Measurements from ENCODE around the gene SLC1A2. TPM values are rescaled to one million over a fixed set of nuclear protein-coding genes. Genes with fewer than 3 reads are reported as not detected.

Gene SLC1A2
- total RNA-seq, 1 experiment from 2014 or later, result 0.25 TPM

DNA sequence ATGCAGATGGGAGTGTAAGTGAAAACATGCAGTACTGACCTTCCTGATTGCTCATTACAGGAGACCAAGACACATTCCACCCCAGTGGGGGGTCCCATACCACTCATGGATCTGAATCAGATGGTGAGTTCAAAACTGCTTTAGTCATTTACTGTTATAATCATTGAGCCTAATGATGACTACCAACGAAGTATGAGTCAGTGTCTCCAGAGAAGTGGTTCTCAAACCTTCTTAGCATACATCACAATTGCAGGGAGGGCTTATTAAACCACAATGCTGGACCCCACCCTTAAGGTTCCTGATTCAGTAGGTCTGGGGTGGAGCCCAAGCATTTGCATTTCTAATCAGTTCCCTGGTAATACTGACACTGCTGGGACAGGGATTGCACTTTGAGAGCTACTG is 204.6 kb downstream of the SLC1A2 start:
- BruUV-seq (replicated peaks), result no TSS peak
- H3K4me2 ChIP-seq (ENCODE audit: low read length), result peak overlapping the region; percentile 35
- ATAC-seq (peak; percentile 71), DNase-seq (ENCODE audit: low read depth, low spot score) (peak; percentile 74)
- H4K20me1 ChIP-seq (ENCODE audit: insufficient read depth), result no peaks in the 10 kb centered on the region
- H3K4me3 ChIP-seq (replicated peaks in 1 of 2; ENCODE audit: low read depth in 1 of 2, low read length in 2 of 2), result no peak overlapping the region
- no peak overlapping the region for H2AFZ ChIP-seq (ENCODE audit: low read depth, low read length, poor library complexity, severe bottlenecking)
- ChIA-PET CTCF (no interaction called here), POLR2A (no interaction called here), RAD21 (ENCODE audit: low non-redundant PET in 1 of 2, low total read pairs in 2 of 2, uncharacterized antibody in 2 of 2, unreplicated experiment in 2 of 2) (no interaction called here)
- intact Hi-C loops (cut with micrococcal nuclease), result no loop called here
- no peaks in the 10 kb centered on the region for H3K9me3 ChIP-seq (ENCODE audit: control insufficient read depth in 1 of 2, insufficient read depth in 1 of 2, low read depth in 1 of 2, low read length in 2 of 2)
- H3K9me2 ChIP-seq (ENCODE audit: insufficient read depth), result no peaks in the 10 kb centered on the region
- H3K36me3 ChIP-seq (ENCODE audit: control insufficient read depth in 1 of 2, insufficient read depth in 2 of 2, low read length in 2 of 2), result peaks cover 47 to 64% of the 10 kb centered on the region in 2 experiments
- H3K4me1 ChIP-seq (ENCODE audit: control insufficient read depth in 1 of 2, insufficient read depth in 2 of 2, low read length in 2 of 2), result peaks cover 16 to 44% of the 10 kb centered on the region in 2 experiments
- H3K9ac ChIP-seq (ENCODE audit: low read length), result no peak overlapping the region
- peak overlapping the region; percentile 43; the same call in 1 of the 2 replicates for H3K27ac ChIP-seq (ENCODE audit: low read depth, low read length)
- peaks cover 5% of the 10 kb centered on the region; the same call in 1 of the 2 replicates for H3K79me2 ChIP-seq (ENCODE audit: insufficient read depth, low read length)
- H3K27me3 ChIP-seq (ENCODE audit: insufficient read depth, low read length), result no peaks in the 10 kb centered on the region
- TF ChIP-seq MAX (IDR thresholded peaks at IDR 0.05) (peak; percentile 51), EZH2phosphoT487 (IDR thresholded peaks at IDR 0.05; ENCODE audit: borderline replicate concordance) (no peak), TCF7L2 (IDR thresholded peaks at IDR 0.05; ENCODE audit: borderline replicate concordance, extremely low read depth, insufficient read depth, insufficient read length) (no peak), EGR1 (IDR thresholded peaks at IDR 0.05; ENCODE audit: low read depth) (no peak), ELF1 (IDR thresholded peaks at IDR 0.05; ENCODE audit: borderline replicate concordance, low read depth) (no peak), POLR2AphosphoS5 (IDR thresholded peaks at IDR 0.05; ENCODE audit: low read depth, low read length) (no peak), POLR2A (IDR thresholded peaks at IDR 0.05; ENCODE audit: borderline replicate concordance, extremely low read depth, insufficient read depth, insufficient read length) (no peak), CEBPB (IDR thresholded peaks at IDR 0.05; ENCODE audit: low read depth) (0 out of 2 replicates have a peak, but pooled peaks have one; percentile 35), SIN3A (IDR thresholded peaks at IDR 0.05; ENCODE audit: low read depth) (peak; percentile 57), CBX3 (IDR thresholded peaks at IDR 0.05; ENCODE audit: low read depth) (peak; percentile 64; the same call in 1 of the 2 replicates), SRF (IDR thresholded peaks at IDR 0.05; ENCODE audit: low read depth) (no peak), FOSL1 (IDR thresholded peaks at IDR 0.05; ENCODE audit: low read depth) (peak; percentile 78), EZH2 (IDR thresholded peaks at IDR 0.05) (no peak), ZFX (IDR thresholded peaks at IDR 0.05) (no peak), JUND (IDR thresholded peaks at IDR 0.05) (peak; percentile 78), ZNF274 (IDR thresholded peaks at IDR 0.05; ENCODE audit: low read depth, low read length) (no peak), RAD21 (IDR thresholded peaks at IDR 0.05; ENCODE audit: low read depth) (no peak), SP1 (IDR thresholded peaks at IDR 0.05; ENCODE audit: low read depth) (peak; percentile 75)
- TF ChIP-seq, protein P1, sequence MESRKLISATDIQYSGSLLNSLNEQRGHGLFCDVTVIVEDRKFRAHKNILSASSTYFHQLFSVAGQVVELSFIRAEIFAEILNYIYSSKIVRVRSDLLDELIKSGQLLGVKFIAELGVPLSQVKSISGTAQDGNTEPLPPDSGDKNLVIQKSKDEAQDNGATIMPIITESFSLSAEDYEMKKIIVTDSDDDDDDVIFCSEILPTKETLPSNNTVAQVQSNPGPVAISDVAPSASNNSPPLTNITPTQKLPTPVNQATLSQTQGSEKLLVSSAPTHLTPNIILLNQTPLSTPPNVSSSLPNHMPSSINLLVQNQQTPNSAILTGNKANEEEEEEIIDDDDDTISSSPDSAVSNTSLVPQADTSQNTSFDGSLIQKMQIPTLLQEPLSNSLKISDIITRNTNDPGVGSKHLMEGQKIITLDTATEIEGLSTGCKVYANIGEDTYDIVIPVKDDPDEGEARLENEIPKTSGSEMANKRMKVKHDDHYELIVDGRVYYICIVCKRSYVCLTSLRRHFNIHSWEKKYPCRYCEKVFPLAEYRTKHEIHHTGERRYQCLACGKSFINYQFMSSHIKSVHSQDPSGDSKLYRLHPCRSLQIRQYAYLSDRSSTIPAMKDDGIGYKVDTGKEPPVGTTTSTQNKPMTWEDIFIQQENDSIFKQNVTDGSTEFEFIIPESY (IDR thresholded peaks at IDR 0.05; ENCODE audit: extremely low read depth, insufficient replicate concordance, low read length), result no peak
- TF ChIP-seq, protein P2, sequence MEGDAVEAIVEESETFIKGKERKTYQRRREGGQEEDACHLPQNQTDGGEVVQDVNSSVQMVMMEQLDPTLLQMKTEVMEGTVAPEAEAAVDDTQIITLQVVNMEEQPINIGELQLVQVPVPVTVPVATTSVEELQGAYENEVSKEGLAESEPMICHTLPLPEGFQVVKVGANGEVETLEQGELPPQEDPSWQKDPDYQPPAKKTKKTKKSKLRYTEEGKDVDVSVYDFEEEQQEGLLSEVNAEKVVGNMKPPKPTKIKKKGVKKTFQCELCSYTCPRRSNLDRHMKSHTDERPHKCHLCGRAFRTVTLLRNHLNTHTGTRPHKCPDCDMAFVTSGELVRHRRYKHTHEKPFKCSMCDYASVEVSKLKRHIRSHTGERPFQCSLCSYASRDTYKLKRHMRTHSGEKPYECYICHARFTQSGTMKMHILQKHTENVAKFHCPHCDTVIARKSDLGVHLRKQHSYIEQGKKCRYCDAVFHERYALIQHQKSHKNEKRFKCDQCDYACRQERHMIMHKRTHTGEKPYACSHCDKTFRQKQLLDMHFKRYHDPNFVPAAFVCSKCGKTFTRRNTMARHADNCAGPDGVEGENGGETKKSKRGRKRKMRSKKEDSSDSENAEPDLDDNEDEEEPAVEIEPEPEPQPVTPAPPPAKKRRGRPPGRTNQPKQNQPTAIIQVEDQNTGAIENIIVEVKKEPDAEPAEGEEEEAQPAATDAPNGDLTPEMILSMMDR (IDR thresholded peaks at IDR 0.05 in 2 of 3, conservative IDR thresholded peaks at IDR 0.05 in 1 of 3; ENCODE audit: borderline replicate concordance in 1 of 3, insufficient read depth in 1 of 3, low read depth in 2 of 3, low read length in 2 of 3), result no peak
- TF ChIP-seq, protein P3, sequence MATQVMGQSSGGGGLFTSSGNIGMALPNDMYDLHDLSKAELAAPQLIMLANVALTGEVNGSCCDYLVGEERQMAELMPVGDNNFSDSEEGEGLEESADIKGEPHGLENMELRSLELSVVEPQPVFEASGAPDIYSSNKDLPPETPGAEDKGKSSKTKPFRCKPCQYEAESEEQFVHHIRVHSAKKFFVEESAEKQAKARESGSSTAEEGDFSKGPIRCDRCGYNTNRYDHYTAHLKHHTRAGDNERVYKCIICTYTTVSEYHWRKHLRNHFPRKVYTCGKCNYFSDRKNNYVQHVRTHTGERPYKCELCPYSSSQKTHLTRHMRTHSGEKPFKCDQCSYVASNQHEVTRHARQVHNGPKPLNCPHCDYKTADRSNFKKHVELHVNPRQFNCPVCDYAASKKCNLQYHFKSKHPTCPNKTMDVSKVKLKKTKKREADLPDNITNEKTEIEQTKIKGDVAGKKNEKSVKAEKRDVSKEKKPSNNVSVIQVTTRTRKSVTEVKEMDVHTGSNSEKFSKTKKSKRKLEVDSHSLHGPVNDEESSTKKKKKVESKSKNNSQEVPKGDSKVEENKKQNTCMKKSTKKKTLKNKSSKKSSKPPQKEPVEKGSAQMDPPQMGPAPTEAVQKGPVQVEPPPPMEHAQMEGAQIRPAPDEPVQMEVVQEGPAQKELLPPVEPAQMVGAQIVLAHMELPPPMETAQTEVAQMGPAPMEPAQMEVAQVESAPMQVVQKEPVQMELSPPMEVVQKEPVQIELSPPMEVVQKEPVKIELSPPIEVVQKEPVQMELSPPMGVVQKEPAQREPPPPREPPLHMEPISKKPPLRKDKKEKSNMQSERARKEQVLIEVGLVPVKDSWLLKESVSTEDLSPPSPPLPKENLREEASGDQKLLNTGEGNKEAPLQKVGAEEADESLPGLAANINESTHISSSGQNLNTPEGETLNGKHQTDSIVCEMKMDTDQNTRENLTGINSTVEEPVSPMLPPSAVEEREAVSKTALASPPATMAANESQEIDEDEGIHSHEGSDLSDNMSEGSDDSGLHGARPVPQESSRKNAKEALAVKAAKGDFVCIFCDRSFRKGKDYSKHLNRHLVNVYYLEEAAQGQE (IDR thresholded peaks at IDR 0.05; ENCODE audit: low read depth), result no peak
- TF ChIP-seq, protein P4, sequence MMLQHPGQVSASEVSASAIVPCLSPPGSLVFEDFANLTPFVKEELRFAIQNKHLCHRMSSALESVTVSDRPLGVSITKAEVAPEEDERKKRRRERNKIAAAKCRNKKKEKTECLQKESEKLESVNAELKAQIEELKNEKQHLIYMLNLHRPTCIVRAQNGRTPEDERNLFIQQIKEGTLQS (IDR thresholded peaks at IDR 0.05), result no peak; the same call in 1 of the 2 replicates

Measured in HCT116 (cell line).